Ishikawa (cell line): ENCODE data around the gene MGA.

ENCODE experiments used
- CEBPB ChIP-seq: IDR thresholded peaks from 2 replicates; pipeline ENCODE4 v1.6.1; 2012
- EP300 ChIP-seq: IDR thresholded peaks from 2 replicates; pipeline ENCODE4 v1.6.1; 2012; ENCODE audit warnings: borderline replicate concordance
- NFIC ChIP-seq: IDR thresholded peaks from 2 replicates; pipeline ENCODE4 v1.6.1; 2012
- RAD21 ChIP-seq: IDR thresholded peaks from 2 replicates; pipeline ENCODE4 v1.6.1; 2012; ENCODE audit warnings: low read depth
- TEAD4 ChIP-seq: IDR thresholded peaks from 2 replicates; pipeline ENCODE4 v1.6.1; 2012
- USF1 ChIP-seq: IDR thresholded peaks from 2 replicates; pipeline ENCODE4 v1.6.1; 2012
- YY1 ChIP-seq: IDR thresholded peaks from 2 replicates; pipeline ENCODE4 v1.6.1; 2012; ENCODE audit warnings: low read depth
- TF ChIP-seq, protein P1 (sequence below): IDR thresholded peaks from 2 replicates; pipeline ENCODE4 v1.6.1; 2012; ENCODE audit warnings: low read depth, mild to moderate bottlenecking

DNA sequence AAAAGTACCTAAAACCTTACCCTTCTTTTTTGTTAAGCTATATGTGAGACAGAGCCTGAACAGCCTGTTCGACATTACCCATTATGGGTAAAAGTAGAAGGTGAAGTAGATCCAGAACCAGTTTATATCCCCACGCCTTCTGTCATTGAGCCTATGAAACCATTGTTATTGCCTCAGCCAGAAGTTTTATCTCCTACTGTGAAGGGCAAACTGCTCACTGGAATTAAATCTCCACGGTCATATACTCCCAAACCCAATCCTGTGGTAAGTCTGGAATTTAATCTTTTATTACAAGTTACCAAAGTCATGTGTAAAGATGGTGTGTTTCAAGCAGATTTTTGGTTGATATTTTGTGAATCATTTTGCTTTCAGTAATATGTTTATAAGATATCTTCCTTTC is 66.9 kb downstream of the MGA start:
- TF ChIP-seq EP300 (no peak), USF1 (no peak), TEAD4 (no peak), YY1 (no peak), CEBPB (no peak), NFIC (no peak), RAD21 (no peak)
- TF ChIP-seq, protein P1, sequence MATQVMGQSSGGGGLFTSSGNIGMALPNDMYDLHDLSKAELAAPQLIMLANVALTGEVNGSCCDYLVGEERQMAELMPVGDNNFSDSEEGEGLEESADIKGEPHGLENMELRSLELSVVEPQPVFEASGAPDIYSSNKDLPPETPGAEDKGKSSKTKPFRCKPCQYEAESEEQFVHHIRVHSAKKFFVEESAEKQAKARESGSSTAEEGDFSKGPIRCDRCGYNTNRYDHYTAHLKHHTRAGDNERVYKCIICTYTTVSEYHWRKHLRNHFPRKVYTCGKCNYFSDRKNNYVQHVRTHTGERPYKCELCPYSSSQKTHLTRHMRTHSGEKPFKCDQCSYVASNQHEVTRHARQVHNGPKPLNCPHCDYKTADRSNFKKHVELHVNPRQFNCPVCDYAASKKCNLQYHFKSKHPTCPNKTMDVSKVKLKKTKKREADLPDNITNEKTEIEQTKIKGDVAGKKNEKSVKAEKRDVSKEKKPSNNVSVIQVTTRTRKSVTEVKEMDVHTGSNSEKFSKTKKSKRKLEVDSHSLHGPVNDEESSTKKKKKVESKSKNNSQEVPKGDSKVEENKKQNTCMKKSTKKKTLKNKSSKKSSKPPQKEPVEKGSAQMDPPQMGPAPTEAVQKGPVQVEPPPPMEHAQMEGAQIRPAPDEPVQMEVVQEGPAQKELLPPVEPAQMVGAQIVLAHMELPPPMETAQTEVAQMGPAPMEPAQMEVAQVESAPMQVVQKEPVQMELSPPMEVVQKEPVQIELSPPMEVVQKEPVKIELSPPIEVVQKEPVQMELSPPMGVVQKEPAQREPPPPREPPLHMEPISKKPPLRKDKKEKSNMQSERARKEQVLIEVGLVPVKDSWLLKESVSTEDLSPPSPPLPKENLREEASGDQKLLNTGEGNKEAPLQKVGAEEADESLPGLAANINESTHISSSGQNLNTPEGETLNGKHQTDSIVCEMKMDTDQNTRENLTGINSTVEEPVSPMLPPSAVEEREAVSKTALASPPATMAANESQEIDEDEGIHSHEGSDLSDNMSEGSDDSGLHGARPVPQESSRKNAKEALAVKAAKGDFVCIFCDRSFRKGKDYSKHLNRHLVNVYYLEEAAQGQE = no peak
